Measurements from ENCODE around the gene ERLIN1.

ERLIN1 gene

DNA sequence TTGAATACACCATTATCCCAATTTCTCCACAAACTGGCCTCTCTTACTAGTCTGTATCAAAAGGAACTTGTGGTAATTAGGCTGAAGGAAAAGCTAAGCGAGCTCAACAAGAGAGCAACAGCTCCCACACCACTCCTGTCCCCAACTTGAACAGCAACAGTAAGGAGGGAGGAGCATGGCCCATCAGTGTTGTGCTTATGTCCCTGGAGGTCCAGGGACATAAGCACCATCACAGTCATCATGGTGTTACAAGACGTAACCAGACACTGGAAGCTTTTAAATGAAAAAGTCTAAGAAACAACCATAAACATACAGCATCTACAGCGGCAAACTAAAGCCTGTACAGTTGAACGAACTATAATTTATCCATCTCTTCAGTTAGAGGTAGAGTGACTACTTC lies 989 bp downstream of the ERLIN1 start:
- H3K9me3 ChIP-seq = no peaks in the 10 kb centered on the region
- H3K4me1 ChIP-seq = peaks cover 14% of the 10 kb centered on the region
- DNase-seq (ENCODE audit: low spot score in 2 of 2) = peak; percentile 38 to 49
- H3K4me3 ChIP-seq = peak overlapping the region; percentile 52
- no peaks in the 10 kb centered on the region for H3K27me3 ChIP-seq (ENCODE audit: low read depth)
- in situ Hi-C loops (cut with MboI; ENCODE audit: low sequenced_read_pairs) = no loop called here
- H3K36me3 ChIP-seq (replicated peaks) = peaks cover 27% of the 10 kb centered on the region

DNA sequence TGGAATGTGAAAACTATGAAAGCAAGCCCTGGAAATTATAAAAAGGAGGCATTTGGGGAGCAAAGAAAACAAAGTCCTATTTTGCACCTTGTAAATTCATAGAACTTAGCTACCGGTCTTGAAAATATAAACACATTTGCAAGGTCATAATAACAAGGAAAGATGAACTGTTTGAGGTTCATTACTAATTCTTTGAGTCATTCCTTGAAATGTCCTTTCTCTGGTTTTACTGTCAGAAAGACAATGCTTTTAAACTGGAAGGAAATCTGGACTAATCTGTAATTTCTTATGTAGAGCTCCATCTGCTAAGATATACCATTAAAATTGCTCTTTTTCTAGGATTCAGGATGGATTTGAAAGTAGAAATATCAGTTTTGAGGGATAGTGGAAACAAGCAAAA lies 1.4 kb downstream of the ERLIN1 start:
- H3K36me3 ChIP-seq (replicated peaks) = peaks cover 27% of the 10 kb centered on the region
- H3K4me3 ChIP-seq = peak overlapping the region; percentile 52
- no peaks in the 10 kb centered on the region for H3K9me3 ChIP-seq
- H3K4me1 ChIP-seq = peaks cover 14% of the 10 kb centered on the region
- no peak for DNase-seq (ENCODE audit: low spot score in 2 of 2)
- in situ Hi-C loops (cut with MboI; ENCODE audit: low sequenced_read_pairs) = no loop called here
- no peaks in the 10 kb centered on the region for H3K27me3 ChIP-seq (ENCODE audit: low read depth)

DNA sequence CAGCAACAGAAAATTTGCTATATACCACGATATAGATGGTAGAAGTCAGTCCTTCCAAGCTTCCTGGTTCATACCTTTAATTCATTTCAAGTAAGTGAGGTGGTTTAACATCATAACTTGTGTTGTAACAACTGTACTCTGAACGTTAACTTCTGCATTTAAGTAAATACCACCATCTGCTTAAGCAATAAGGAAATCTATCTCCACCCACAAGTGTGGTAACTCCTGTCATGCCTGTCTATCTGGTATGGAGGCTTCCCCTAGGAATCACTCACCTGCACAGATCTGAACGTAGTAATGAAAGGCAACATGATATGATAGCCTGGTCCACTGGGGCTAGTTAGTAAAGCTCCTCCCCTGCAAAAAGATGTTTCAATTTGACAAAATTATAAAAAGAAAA lies 2.3 kb downstream of the ERLIN1 start:
- H3K4me1 ChIP-seq = peaks cover 14% of the 10 kb centered on the region
- peaks cover 27% of the 10 kb centered on the region for H3K36me3 ChIP-seq (replicated peaks)
- H3K27me3 ChIP-seq (ENCODE audit: low read depth) = no peaks in the 10 kb centered on the region
- no peak for DNase-seq (ENCODE audit: low spot score in 2 of 2)
- no peaks in the 10 kb centered on the region for H3K9me3 ChIP-seq
- in situ Hi-C loops (cut with MboI; ENCODE audit: low sequenced_read_pairs) = no loop called here
- no peak overlapping the region for H3K4me3 ChIP-seq

DNA sequence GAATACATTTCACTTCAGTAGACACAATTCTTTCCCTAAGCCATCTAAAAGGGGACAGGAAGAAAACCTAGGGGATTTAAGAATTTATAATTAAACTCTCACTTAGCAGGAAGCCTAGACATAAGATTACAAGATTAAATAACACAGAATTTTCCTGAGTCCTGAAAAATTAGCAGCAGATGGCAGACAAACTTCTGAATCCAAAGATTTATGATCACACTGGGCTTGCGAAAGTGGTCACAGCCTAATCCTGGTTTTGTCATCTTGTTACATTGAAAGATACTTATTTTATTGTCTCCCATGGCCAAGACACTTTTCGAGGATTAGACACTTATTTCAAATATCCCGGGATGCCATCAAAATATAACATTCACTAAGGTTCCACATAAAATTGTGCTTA lies 2.9 kb downstream of the ERLIN1 start:
- peaks cover 30% of the 10 kb centered on the region for H3K36me3 ChIP-seq (replicated peaks)
- DNase-seq (ENCODE audit: low spot score in 2 of 2) = peak in 1 of 2 experiments; percentile 34
- H3K4me3 ChIP-seq = no peak overlapping the region
- H3K9me3 ChIP-seq = no peaks in the 10 kb centered on the region
- peaks cover 14% of the 10 kb centered on the region for H3K4me1 ChIP-seq
- no peaks in the 10 kb centered on the region for H3K27me3 ChIP-seq (ENCODE audit: low read depth)
- in situ Hi-C loops (cut with MboI; ENCODE audit: low sequenced_read_pairs) = no loop called here

DNA sequence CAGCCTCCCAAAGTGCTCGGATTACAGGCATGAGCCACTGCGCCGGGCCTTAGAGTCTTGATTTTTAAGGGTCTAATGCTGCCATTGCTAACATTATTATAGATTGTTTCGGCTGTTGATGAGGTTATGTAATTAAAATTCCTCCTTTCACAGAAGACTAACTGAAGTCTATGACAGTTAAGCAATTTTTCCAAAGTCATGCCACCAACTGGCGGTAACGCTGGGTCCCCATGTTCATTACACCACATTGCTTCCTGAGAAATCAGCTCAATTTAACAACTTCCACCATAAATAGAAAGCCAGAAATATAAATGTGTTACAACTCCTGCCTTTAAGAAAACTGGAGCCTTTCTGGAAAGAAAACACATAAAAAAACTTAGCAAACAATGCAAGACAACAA lies 3.5 kb downstream of the ERLIN1 start:
- H3K36me3 ChIP-seq (replicated peaks) = peaks cover 30% of the 10 kb centered on the region
- H3K27me3 ChIP-seq (ENCODE audit: low read depth) = no peaks in the 10 kb centered on the region
- no peak overlapping the region for H3K4me3 ChIP-seq
- in situ Hi-C loops (cut with MboI; ENCODE audit: low sequenced_read_pairs) = no loop called here
- H3K9me3 ChIP-seq = no peaks in the 10 kb centered on the region
- DNase-seq (ENCODE audit: low spot score in 2 of 2) = no peak
- H3K4me1 ChIP-seq = peaks cover 14% of the 10 kb centered on the region

DNA sequence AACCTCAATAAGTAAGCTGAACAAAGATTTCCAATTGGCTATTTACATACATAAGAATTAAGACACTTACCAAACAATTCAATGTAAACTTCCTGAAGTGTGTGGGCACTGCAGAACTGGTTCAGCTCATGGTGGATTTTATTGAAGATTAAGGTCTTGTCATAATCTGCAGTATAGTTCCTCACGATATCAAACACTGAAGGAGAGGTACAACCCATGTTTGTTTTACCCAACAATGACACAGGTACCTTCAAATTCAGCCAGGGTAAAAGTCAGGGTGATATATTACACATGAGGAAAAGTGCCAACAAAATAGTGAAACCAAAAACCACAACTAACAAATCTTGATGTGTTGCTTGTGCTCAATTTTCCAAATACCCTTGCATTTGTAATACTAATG lies 10.0 kb downstream of the ERLIN1 start:
- DNase-seq (ENCODE audit: low spot score in 2 of 2) = no peak
- Histone ChIP-seq H3K36me3 (replicated peaks) (peaks cover 61% of the 10 kb centered on the region), H3K4me1 (no peaks in the 10 kb centered on the region), H3K4me3 (no peak overlapping the region), H3K27me3 (ENCODE audit: low read depth) (no peaks in the 10 kb centered on the region), H3K9me3 (no peaks in the 10 kb centered on the region)
- in situ Hi-C loops (cut with MboI; ENCODE audit: low sequenced_read_pairs) = no loop called here

DNA sequence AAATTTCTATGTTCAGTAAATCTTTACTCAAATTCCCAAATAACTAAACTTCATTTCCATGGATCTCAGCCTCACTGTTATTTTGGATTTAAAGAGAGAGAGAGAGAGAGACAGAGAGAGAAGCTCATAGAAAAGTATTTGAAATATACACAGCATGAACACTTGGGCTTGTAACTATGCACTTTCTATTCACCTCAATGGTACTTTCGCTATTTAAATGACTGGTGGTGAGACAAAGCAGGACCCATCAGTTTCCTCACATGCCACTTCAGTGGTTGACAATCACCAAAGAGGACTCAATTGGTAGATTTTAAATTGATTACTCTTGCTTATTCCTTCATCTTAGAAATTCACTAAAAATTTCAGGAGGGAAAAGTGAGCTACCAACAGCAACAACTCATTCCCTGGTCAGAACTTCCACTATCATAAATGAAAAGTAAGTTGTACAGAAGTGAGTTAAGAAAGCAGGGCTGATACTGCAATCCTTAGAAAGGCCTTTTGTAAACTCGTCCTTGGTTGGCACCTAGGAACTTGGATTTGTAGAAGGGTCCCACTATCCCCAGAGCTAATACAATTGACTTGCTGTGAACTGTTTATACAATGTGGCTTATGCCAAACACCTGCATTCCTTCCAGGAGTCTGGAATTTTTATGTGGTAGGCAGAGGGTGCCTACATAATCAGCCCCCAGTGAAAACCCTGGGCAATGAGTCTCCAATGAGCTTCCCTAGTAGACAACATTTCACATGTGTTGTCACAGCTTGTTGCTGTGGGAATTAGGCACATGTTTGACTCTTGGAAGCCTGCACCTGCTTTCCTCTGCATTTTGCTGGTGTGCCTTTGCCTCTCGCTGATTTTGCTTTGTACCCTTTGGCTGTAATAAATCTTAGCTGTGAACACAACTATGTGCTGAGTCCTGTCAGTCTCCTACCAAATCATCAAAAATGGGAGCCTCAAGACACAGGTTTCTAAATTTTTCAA lies 10.8 kb downstream of the ERLIN1 start:
- H3K4me1 ChIP-seq = no peaks in the 10 kb centered on the region
- H3K4me3 ChIP-seq = no peak overlapping the region
- no peak for DNase-seq (ENCODE audit: low spot score in 2 of 2)
- no peaks in the 10 kb centered on the region for H3K27me3 ChIP-seq (ENCODE audit: low read depth)
- H3K36me3 ChIP-seq (replicated peaks) = peaks cover 57% of the 10 kb centered on the region
- in situ Hi-C loops (cut with MboI; ENCODE audit: low sequenced_read_pairs) = no loop called here
- H3K9me3 ChIP-seq = no peaks in the 10 kb centered on the region

DNA sequence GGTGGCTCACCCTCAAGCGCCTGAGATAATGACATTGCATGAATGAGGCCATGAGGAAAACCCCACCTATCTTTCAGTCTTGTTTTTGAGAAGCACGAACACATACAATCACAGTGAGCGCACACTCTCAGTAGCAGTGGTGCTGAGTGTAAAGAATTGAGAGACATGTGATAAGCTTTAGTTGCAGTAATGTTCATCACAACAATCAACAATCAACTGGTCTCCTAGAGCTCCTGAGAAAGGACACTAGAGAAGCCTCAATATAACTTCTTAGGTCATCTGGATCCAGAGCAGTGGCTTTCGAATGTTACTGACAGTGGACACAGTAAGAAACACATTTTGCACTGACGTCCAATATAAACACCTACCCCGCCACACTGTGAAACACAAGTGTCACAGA lies 12.8 kb downstream of the ERLIN1 start:
- H3K36me3 ChIP-seq (replicated peaks) = peaks cover 46% of the 10 kb centered on the region

DNA sequence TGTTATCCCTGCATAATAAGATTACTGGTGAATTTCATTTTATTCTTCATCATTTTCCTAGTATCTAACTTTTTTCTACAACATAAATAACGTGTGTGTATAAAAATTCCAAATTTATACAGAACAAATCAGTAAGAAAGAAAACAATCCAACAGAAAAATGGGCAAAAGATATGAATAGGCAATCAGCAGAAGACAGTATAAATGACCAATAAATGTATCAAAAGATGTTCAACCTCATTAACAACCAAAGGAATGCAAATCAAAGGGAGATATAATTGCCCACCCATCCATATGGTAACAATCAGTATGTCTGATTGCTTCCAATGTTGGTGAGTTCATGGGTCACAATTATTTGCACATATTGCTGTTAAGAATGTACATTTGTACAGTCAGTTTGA lies 13.5 kb downstream of the ERLIN1 start:
- Histone ChIP-seq H3K36me3 (replicated peaks) (peaks cover 39% of the 10 kb centered on the region), H3K27me3 (ENCODE audit: low read depth) (no peaks in the 10 kb centered on the region), H3K4me1 (no peaks in the 10 kb centered on the region), H3K9me3 (no peaks in the 10 kb centered on the region), H3K4me3 (no peak overlapping the region)
- DNase-seq (ENCODE audit: low spot score in 2 of 2) = no peak
- in situ Hi-C loops (cut with MboI; ENCODE audit: low sequenced_read_pairs) = no loop called here

More for the DNA sequence above, 12.8 kb downstream of the ERLIN1 start:
- Histone ChIP-seq H3K4me3 (no peak overlapping the region), H3K4me1 (no peaks in the 10 kb centered on the region), H3K27me3 (ENCODE audit: low read depth) (no peaks in the 10 kb centered on the region), H3K9me3 (no peaks in the 10 kb centered on the region)
- no peak for DNase-seq (ENCODE audit: low spot score in 2 of 2)
- in situ Hi-C loops (cut with MboI; ENCODE audit: low sequenced_read_pairs) = no loop called here

DNA sequence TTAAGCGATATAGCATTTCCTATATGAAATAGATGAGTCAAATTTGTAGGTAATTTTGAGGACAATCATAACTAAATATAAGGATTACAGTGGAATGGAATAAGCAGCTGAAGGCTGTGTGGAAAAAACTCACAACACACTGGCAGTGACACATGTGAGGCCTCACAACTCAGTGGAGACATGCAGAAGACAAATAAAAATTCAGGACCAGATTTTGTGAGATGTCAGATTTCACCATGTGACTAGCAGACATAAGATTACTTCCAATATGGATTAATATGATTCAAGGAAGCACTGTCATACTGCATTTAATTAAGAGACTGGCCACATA lies 17.6 kb downstream of the ERLIN1 start:
- in situ Hi-C loops (cut with MboI; ENCODE audit: low sequenced_read_pairs) = no loop called here
- H3K27me3 ChIP-seq (ENCODE audit: low read depth) = no peaks in the 10 kb centered on the region
- H3K4me1 ChIP-seq = no peaks in the 10 kb centered on the region
- DNase-seq (ENCODE audit: low spot score in 2 of 2) = no peak
- no peaks in the 10 kb centered on the region for H3K9me3 ChIP-seq
- peaks cover 23% of the 10 kb centered on the region for H3K36me3 ChIP-seq (replicated peaks)
- H3K4me3 ChIP-seq = no peak overlapping the region

DNA sequence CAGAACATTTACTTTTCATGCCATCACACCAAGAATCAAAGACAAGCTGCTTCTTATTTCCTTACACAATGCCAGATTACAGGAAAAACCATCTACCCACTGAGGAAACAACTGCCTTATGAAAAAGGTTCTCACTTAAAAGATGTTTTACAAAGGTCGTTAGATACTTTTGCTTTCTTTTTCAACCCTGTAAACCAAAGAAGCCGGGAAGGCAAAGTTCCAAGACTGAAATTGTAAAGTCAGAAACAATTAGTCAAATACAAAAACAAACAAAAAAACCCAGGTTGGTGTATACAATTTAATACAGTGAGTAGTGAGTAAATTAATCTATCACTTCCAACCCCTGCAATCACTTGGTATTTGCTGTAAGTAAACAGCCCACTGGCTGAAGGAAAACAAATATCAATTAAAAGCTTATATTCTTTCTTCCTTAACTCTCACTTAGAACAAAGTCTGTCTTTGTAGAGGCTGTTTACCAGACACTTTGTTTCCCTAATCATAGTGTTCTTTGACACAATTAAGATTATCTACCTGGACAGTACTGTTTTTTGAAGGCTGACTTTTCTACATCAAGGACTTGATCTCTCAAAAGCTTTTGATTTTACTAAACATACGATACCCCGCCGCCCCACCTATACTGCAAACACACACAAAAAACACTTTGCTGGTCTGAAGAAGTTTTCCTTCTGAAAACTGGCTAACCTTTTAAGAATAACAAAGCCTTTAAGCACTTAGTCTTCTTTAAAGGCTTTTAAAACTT lies 18.1 kb downstream of the ERLIN1 start:
- no peaks in the 10 kb centered on the region for H3K27me3 ChIP-seq (ENCODE audit: low read depth)
- H3K9me3 ChIP-seq = no peaks in the 10 kb centered on the region
- no peak overlapping the region for H3K4me3 ChIP-seq
- DNase-seq (ENCODE audit: low spot score in 2 of 2) = no peak
- in situ Hi-C loops (cut with MboI; ENCODE audit: low sequenced_read_pairs) = no loop called here
- no peaks in the 10 kb centered on the region for H3K4me1 ChIP-seq
- H3K36me3 ChIP-seq (replicated peaks) = peaks cover 22% of the 10 kb centered on the region

DNA sequence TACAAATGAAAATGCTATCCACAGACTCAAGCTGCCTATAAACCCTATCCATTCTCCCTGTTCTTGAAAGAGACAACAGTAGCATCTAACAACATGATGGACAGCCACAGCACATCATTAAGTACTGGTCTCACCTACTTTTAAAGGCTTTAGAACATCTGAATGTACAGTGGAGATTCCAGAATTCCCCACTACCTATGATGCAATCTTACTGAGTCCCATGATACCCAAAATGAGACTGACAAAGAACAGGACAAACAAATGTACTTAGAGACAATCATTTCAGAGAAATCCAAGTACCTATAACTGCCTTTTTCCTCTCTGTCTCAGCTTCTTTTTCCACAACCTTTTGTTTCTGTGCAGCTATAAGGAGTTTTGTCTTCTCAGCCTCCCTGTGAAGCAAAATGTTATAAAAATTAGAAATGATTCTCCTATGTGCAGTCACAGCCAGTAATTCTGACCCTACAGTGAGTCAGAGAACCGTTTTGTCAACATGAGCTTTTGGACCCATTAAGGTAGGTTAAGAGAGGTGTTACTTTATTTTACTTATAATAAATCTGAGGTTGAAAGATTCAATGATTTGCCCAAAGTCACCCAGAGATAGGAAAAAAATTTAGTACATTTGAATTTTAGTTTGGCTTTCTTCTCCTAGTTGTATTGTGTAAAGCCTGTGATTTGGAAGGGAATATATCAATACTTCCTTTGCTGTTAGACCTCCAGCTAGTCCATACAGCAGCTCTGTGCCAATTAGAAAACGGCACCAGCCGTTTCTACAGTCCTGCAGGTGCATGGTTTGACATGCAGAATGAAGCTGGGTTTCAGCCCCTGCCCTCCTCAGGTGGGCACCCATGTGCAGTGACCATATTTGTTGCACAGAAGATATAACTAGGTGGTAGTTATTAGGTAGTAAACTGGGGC lies 21.9 kb downstream of the ERLIN1 start:
- no peaks in the 10 kb centered on the region for H3K4me1 ChIP-seq
- H3K9me3 ChIP-seq = no peaks in the 10 kb centered on the region
- no peaks in the 10 kb centered on the region for H3K27me3 ChIP-seq (ENCODE audit: low read depth)
- in situ Hi-C loops (cut with MboI; ENCODE audit: low sequenced_read_pairs) = no loop called here
- no peak overlapping the region for H3K4me3 ChIP-seq
- H3K36me3 ChIP-seq (replicated peaks) = peaks cover 23% of the 10 kb centered on the region
- no peak for DNase-seq (ENCODE audit: low spot score in 2 of 2)

DNA sequence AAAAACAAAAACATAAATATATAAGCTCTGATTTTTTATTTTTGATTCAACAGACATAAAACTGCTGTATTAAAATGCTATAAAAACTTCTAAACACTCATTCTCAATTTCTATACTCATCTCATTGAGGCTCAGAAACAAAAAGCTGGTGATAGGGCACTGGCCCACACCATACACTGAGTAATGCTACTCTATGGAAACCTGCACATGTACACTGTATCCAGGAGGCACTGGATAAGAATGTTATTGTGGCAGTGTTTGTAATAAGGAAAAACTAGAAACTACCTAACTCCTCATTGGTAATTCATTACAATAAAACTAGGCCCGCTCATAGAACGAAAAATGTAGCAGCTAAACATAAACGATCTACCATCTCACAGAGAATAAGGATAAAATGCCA lies 23.1 kb downstream of the ERLIN1 start:
- Histone ChIP-seq H3K27me3 (ENCODE audit: low read depth) (no peaks in the 10 kb centered on the region), H3K4me3 (no peak overlapping the region), H3K36me3 (replicated peaks) (peaks cover 23% of the 10 kb centered on the region), H3K4me1 (no peaks in the 10 kb centered on the region), H3K9me3 (no peaks in the 10 kb centered on the region)
- in situ Hi-C loops (cut with MboI; ENCODE audit: low sequenced_read_pairs) = no loop called here
- no peak for DNase-seq (ENCODE audit: low spot score in 2 of 2)
